ENCODE measurements around the gene CDKN1B. TPM values are rescaled to one million over a fixed set of nuclear protein-coding genes. Genes with fewer than 3 reads are reported as not detected.

Gene CDKN1B
- total and polyA plus RNA-seq, 2 experiments from 2014 or later = 3.4 to 24.4 TPM

- Histone ChIP-seq H3K27ac (no peak overlapping the region), H2AFZ (no peak overlapping the region), H3K4me3 (no peak overlapping the region), H3K4me1 (ENCODE audit: insufficient read depth) (peaks cover 10% of the 10 kb centered on the region; the same call in 1 of the 2 replicates), H3K4me2 (ENCODE audit: unreplicated experiment) (no peak overlapping the region), H3K9ac (no peak overlapping the region), H3F3A (ENCODE audit: insufficient read depth) (no peaks in the 10 kb centered on the region), H3K79me2 (ENCODE audit: insufficient read depth) (peaks cover 17% of the 10 kb centered on the region), H3K9me3 (ENCODE audit: low read depth) (no peaks in the 10 kb centered on the region), H3K36me3 (ENCODE audit: low read depth) (no peaks in the 10 kb centered on the region), H3K9me2 (ENCODE audit: insufficient read depth) (no peaks in the 10 kb centered on the region), H4K20me1 (ENCODE audit: insufficient read depth) (no peaks in the 10 kb centered on the region), H3K27me3 (replicated peaks; ENCODE audit: insufficient read depth) (no peaks in the 10 kb centered on the region)
- no peak for TF ChIP-seq EZH2 (IDR thresholded peaks at IDR 0.05; ENCODE audit: insufficient read depth, poor library complexity, severe bottlenecking)
- no peak for TF ChIP-seq EZH2phosphoT487 (IDR thresholded peaks at IDR 0.05; ENCODE audit: insufficient read depth, low read depth)
- no peak for DNase-seq
- in situ Hi-C loops (cut with MboI) = no loop called here
- 87 to 89% methylated on average over 8 of the region's 8 CpGs for WGBS, 2 experiments (ENCODE audit: low coverage in 1 of 2, low lambda C conversion rate in 2 of 2, missing lambda C conversion rate in 2 of 2)
Measured at GRCh38 chr12:12744546-12745305, 27.6 kb downstream of the CDKN1B start.

GRCh38 chr12:12745576-12746211 lies 28.5 kb downstream of the CDKN1B start:
- no peak for DNase-seq
- Histone ChIP-seq H3K27ac (no peak overlapping the region), H3K9ac (no peak overlapping the region), H3K36me3 (ENCODE audit: low read depth) (no peaks in the 10 kb centered on the region), H4K20me1 (ENCODE audit: insufficient read depth) (no peaks in the 10 kb centered on the region), H3K4me3 (no peak overlapping the region), H3K4me2 (ENCODE audit: unreplicated experiment) (no peak overlapping the region), H2AFZ (no peak overlapping the region), H3K9me3 (ENCODE audit: low read depth) (no peaks in the 10 kb centered on the region), H3K79me2 (ENCODE audit: insufficient read depth) (peaks cover 7% of the 10 kb centered on the region), H3K4me1 (ENCODE audit: insufficient read depth) (peaks cover 10% of the 10 kb centered on the region; the same call in 1 of the 2 replicates), H3K27me3 (replicated peaks; ENCODE audit: insufficient read depth) (no peaks in the 10 kb centered on the region), H3F3A (ENCODE audit: insufficient read depth) (no peaks in the 10 kb centered on the region), H3K9me2 (ENCODE audit: insufficient read depth) (no peaks in the 10 kb centered on the region)
- 81 to 85% methylated on average over 7 of the region's 7 CpGs for WGBS, 2 experiments (ENCODE audit: low coverage in 1 of 2, low lambda C conversion rate in 2 of 2, missing lambda C conversion rate in 2 of 2)
- TF ChIP-seq EZH2 (IDR thresholded peaks at IDR 0.05; ENCODE audit: insufficient read depth, poor library complexity, severe bottlenecking) (no peak), EZH2phosphoT487 (IDR thresholded peaks at IDR 0.05; ENCODE audit: insufficient read depth, low read depth) (no peak)
- in situ Hi-C loops (cut with MboI) = no loop called here

GRCh38 chr12:12747278-12747677 lies 30.1 kb downstream of the CDKN1B start:
- Histone ChIP-seq H4K20me1 (ENCODE audit: insufficient read depth) (no peaks in the 10 kb centered on the region), H3K27me3 (replicated peaks; ENCODE audit: insufficient read depth) (no peaks in the 10 kb centered on the region), H3K9me3 (ENCODE audit: low read depth) (no peaks in the 10 kb centered on the region), H3K9me2 (ENCODE audit: insufficient read depth) (no peaks in the 10 kb centered on the region), H3F3A (ENCODE audit: insufficient read depth) (no peaks in the 10 kb centered on the region), H3K4me1 (ENCODE audit: insufficient read depth) (peaks cover 4% of the 10 kb centered on the region; the same call in 1 of the 2 replicates), H3K4me2 (ENCODE audit: unreplicated experiment) (no peak overlapping the region), H3K27ac (no peak overlapping the region), H3K9ac (no peak overlapping the region), H3K79me2 (ENCODE audit: insufficient read depth) (no peaks in the 10 kb centered on the region; the same call in none of the 2 replicates), H2AFZ (no peak overlapping the region), H3K4me3 (no peak overlapping the region), H3K36me3 (ENCODE audit: low read depth) (no peaks in the 10 kb centered on the region)
- DNase-seq = no peak
- in situ Hi-C loops (cut with MboI) = no loop called here
- 91 to 96% methylated on average over 3 of the region's 3 CpGs for WGBS, 2 experiments (ENCODE audit: low coverage in 1 of 2, low lambda C conversion rate in 2 of 2, missing lambda C conversion rate in 2 of 2)
- TF ChIP-seq EZH2phosphoT487 (IDR thresholded peaks at IDR 0.05; ENCODE audit: insufficient read depth, low read depth) (no peak), EZH2 (IDR thresholded peaks at IDR 0.05; ENCODE audit: insufficient read depth, poor library complexity, severe bottlenecking) (no peak)

GRCh38 chr12:12748044-12748443 lies 30.9 kb downstream of the CDKN1B start:
- H3K36me3 ChIP-seq (ENCODE audit: low read depth) = no peaks in the 10 kb centered on the region
- H3K9me3 ChIP-seq (ENCODE audit: low read depth) = no peaks in the 10 kb centered on the region
- H4K20me1 ChIP-seq (ENCODE audit: insufficient read depth) = no peaks in the 10 kb centered on the region
- H3K4me1 ChIP-seq (ENCODE audit: insufficient read depth) = peaks cover 4% of the 10 kb centered on the region; the same call in 1 of the 2 replicates
- no peak overlapping the region for H3K4me2 ChIP-seq (ENCODE audit: unreplicated experiment)
- peak overlapping the region; percentile 37; the same call in 1 of the 2 replicates for H2AFZ ChIP-seq
- no peaks in the 10 kb centered on the region for H3F3A ChIP-seq (ENCODE audit: insufficient read depth)
- H3K9ac ChIP-seq = no peak overlapping the region
- 49 to 53% methylated on average over 3 of the region's 3 CpGs for WGBS, 2 experiments (ENCODE audit: low coverage in 1 of 2, low lambda C conversion rate in 2 of 2, missing lambda C conversion rate in 2 of 2)
- DNase-seq = no peak
- in situ Hi-C loops (cut with MboI) = no loop called here
- H3K27ac ChIP-seq = no peak overlapping the region
- no peaks in the 10 kb centered on the region for H3K9me2 ChIP-seq (ENCODE audit: insufficient read depth)
- H3K4me3 ChIP-seq = no peak overlapping the region
- TF ChIP-seq EZH2 (IDR thresholded peaks at IDR 0.05; ENCODE audit: insufficient read depth, poor library complexity, severe bottlenecking) = no peak
- TF ChIP-seq EZH2phosphoT487 (IDR thresholded peaks at IDR 0.05; ENCODE audit: insufficient read depth, low read depth) = no peak
- no peaks in the 10 kb centered on the region for H3K27me3 ChIP-seq (replicated peaks; ENCODE audit: insufficient read depth)
- H3K79me2 ChIP-seq (ENCODE audit: insufficient read depth) = no peaks in the 10 kb centered on the region; the same call in none of the 2 replicates

Measured in GM23248 (cell line).